GM21528 (cell line): ENCODE measurements around the gene HPSE.

ENCODE experiments used
- ATAC-seq: cut with Tn5 transposase; IDR thresholded peaks from one replicate; pipeline ENCODE4 v1.9.1; 2021; ENCODE audit warnings: mild to moderate bottlenecking, moderate library complexity; ENCODE audit not compliant: unreplicated experiment, low FRiP score

Gene HPSE

GRCh38 chr4:83251447-83251830 is 83.2 kb downstream of the HPSE start:
- ATAC-seq: no peak

- ATAC-seq: no peak
Observed at GRCh38 chr4:83250687-83251446, 83.8 kb downstream of the HPSE start.

- no peak for ATAC-seq
Observed at GRCh38 chr4:83248486-83248885, 86.2 kb downstream of the HPSE start.

- no peak for ATAC-seq
Observed at GRCh38 chr4:83247415-83248357, 87.0 kb downstream of the HPSE start.
